IMR-90 (cell line): ENCODE results near the gene FGD3. TPM values are rescaled to one million over a fixed set of nuclear protein-coding genes. Genes with fewer than 3 reads are reported as not detected.

Experiments used
- ATAC-seq: fragments of 200-7000 bp; cut with Tn5 transposase; 2 replicates; pipeline ENCODE4 v1.9.1; 2020; ENCODE audit warnings: low read depth, mild to moderate bottlenecking, moderate library complexity
- BruUV-seq: library from RNA; stranded (reverse); fragments of 400-500 nt; replicated peaks from 2 replicates; lab custom pipeline; 2021; lab: Mats Ljungman, UMichigan
- CTCF ChIA-PET: fragments of 300-600 bp; formaldehyde crosslinking; extraction: SDS; loops from one replicate; lab custom pipeline; 2021; ENCODE audit warnings: antibody characterized with exemption; lab: Yijun Ruan, JAX
- POLR2A ChIA-PET: fragments of 300-600 bp; sonication (Branson Sonifier 250); formaldehyde crosslinking; loops from one replicate; lab custom pipeline; 2022; ENCODE audit warnings: antibody characterized with exemption; ENCODE audit not compliant: unreplicated experiment; lab: Charles Lee
- DNase-seq: peaks from one replicate; pipeline ENCODE4 v3.0.0; 2013
- H2AFZ ChIP-seq: replicated peaks from 2 replicates; pipeline ENCODE3; 2013; ENCODE audit warnings: low read length, mild to moderate bottlenecking; ENCODE audit not compliant: poor library complexity
- H2AK5ac ChIP-seq: 2 replicates; pipeline ENCODE4 v1.6.1; 2013; ENCODE audit warnings: low read depth, low read length, inconsistent platforms
- H2AK9ac ChIP-seq: replicated peaks from 2 replicates; pipeline ENCODE3; 2013; ENCODE audit warnings: mild to moderate bottlenecking, low read depth, low read length, moderate library complexity; ENCODE audit not compliant: poor library complexity
- H2BK120ac ChIP-seq: 2 replicates; pipeline ENCODE4 v1.6.1; 2013; ENCODE audit warnings: low read depth, low read length, inconsistent platforms
- H2BK15ac ChIP-seq: 3 replicates; pipeline ENCODE4 v1.6.1; 2013; ENCODE audit warnings: low read depth, low read length, inconsistent platforms
- H2BK20ac ChIP-seq: 2 replicates; pipeline ENCODE4 v1.6.1; 2013; ENCODE audit warnings: low read depth, mild to moderate bottlenecking, inconsistent platforms, low read length, moderate library complexity
- H2BK5ac ChIP-seq: 2 replicates; pipeline ENCODE4 v1.6.1; 2013; ENCODE audit warnings: mild to moderate bottlenecking, low read depth, low read length, inconsistent platforms; ENCODE audit not compliant: poor library complexity, severe bottlenecking
- H3K14ac ChIP-seq: replicated peaks from 2 replicates; pipeline ENCODE4 v1.6.1; 2013; ENCODE audit warnings: low read depth, low read length, inconsistent platforms
- H3K18ac ChIP-seq: 2 replicates; pipeline ENCODE4 v1.6.1; 2013; ENCODE audit warnings: low read depth, low read length, control low read depth
- H3K23ac ChIP-seq: 2 replicates; pipeline ENCODE4 v1.6.1; 2013; ENCODE audit warnings: low read depth, low read length, inconsistent platforms
- H3K27ac ChIP-seq: 2 replicates; pipeline ENCODE4 v1.5.1; 2013; ENCODE audit warnings: mild to moderate bottlenecking, control low read depth, low read length; ENCODE audit not compliant: insufficient read depth
- H3K27me3 ChIP-seq: 2 replicates; pipeline ENCODE4 v1.6.1; 2013; ENCODE audit warnings: low read length; ENCODE audit not compliant: control insufficient read depth, insufficient read depth
- H3K36me3 ChIP-seq: 2 replicates; pipeline ENCODE4 v1.6.1; 2013; ENCODE audit warnings: low read length, mixed read lengths; ENCODE audit not compliant: control insufficient read depth, insufficient read depth
- H3K4ac ChIP-seq: 2 replicates; pipeline ENCODE4 v1.6.1; 2013; ENCODE audit warnings: low read depth, low read length, inconsistent platforms
- H3K4me1 ChIP-seq: 2 replicates; pipeline ENCODE4 v1.6.1; 2013; ENCODE audit warnings: low read length, mixed read lengths; ENCODE audit not compliant: control insufficient read depth, insufficient read depth
- H3K4me2 ChIP-seq: 2 replicates; pipeline ENCODE4 v1.6.1; 2013; ENCODE audit warnings: low read depth, mild to moderate bottlenecking, control low read depth, low read length, moderate library complexity
- H3K4me3 ChIP-seq: 2 replicates; pipeline ENCODE4 v1.5.1; 2013; ENCODE audit warnings: low read depth, mild to moderate bottlenecking, control low read depth, low read length, moderate library complexity; ENCODE audit not compliant: insufficient read depth
- H3K56ac ChIP-seq: 2 replicates; pipeline ENCODE4 v1.6.1; 2013; ENCODE audit warnings: low read length, inconsistent platforms; ENCODE audit not compliant: insufficient read depth; ENCODE audit errors: extremely low read depth
- H3K79me1 ChIP-seq, 2 experiments: 2 replicates each; pipeline ENCODE4 v1.6.1; 2013; ENCODE audit warnings: low read length in 2 of 2, inconsistent platforms in 1 of 2, low read depth in 1 of 2
- H3K9ac ChIP-seq: 2 replicates; pipeline ENCODE4 v1.6.1; 2013; ENCODE audit warnings: low read depth, low read length, control low read depth
- H3K9me1 ChIP-seq: 2 replicates; pipeline ENCODE4 v1.6.1; 2013; ENCODE audit warnings: low read length, inconsistent platforms; ENCODE audit not compliant: insufficient read depth
- H3K9me3 ChIP-seq: 2 replicates; pipeline ENCODE4 v1.6.1; 2013; ENCODE audit warnings: low read length; ENCODE audit not compliant: control insufficient read depth, insufficient read depth
- H4K20me1 ChIP-seq: 2 replicates; pipeline ENCODE4 v1.6.1; 2013; ENCODE audit warnings: low read length, inconsistent platforms; ENCODE audit not compliant: insufficient read depth
- H4K5ac ChIP-seq: 2 replicates; pipeline ENCODE4 v1.6.1; 2013; ENCODE audit warnings: mild to moderate bottlenecking, low read depth, low read length, control low read depth
- H4K8ac ChIP-seq, 2 experiments: 2 replicates each; pipeline ENCODE4 v1.6.1; 2013; ENCODE audit warnings: low read depth in 2 of 2, low read length in 2 of 2, control low read depth in 1 of 2, inconsistent platforms in 1 of 2
- H4K91ac ChIP-seq: 2 replicates; pipeline ENCODE4 v1.6.1; 2013; ENCODE audit warnings: low read depth, low read length, inconsistent platforms; ENCODE audit not compliant: insufficient read depth
- BHLHE40 ChIP-seq: fragments of 150-350 bp; IDR thresholded peaks from 2 replicates; pipeline ENCODE4 v1.6.1; 2016; ENCODE audit warnings: mild to moderate bottlenecking, low read depth, low read length
- ELK1 ChIP-seq: fragments of 150-350 bp; IDR thresholded peaks from 2 replicates; pipeline ENCODE4 v1.6.1; 2016; ENCODE audit warnings: low read depth, mild to moderate bottlenecking, low read length, moderate library complexity, borderline replicate concordance
- FOS ChIP-seq: fragments of 150-350 bp; IDR thresholded peaks from 2 replicates; pipeline ENCODE4 v1.6.1; 2016; ENCODE audit warnings: low read depth, low read length
- NFE2L2 ChIP-seq: fragments of 150-350 bp; IDR thresholded peaks from 2 replicates; pipeline ENCODE4 v1.6.1; 2016; ENCODE audit warnings: low read depth, mild to moderate bottlenecking, low read length
- RAD21 ChIP-seq: IDR thresholded peaks from 2 replicates; pipeline ENCODE4 v1.6.1; 2012; ENCODE audit warnings: low read length, improper control_type of control experiment
- RCOR1 ChIP-seq: IDR thresholded peaks from 2 replicates; pipeline ENCODE4 v1.6.1; 2012; ENCODE audit warnings: mild to moderate bottlenecking, low read length, improper control_type of control experiment; ENCODE audit not compliant: insufficient replicate concordance
- RFX5 ChIP-seq: IDR thresholded peaks from 2 replicates; pipeline ENCODE4 v1.8.0; 2012; ENCODE audit warnings: low read depth, mild to moderate bottlenecking, low read length, moderate library complexity
- SMC3 ChIP-seq: fragments of 150-350 bp; IDR thresholded peaks from 2 replicates; pipeline ENCODE4 v1.6.1; 2016; ENCODE audit warnings: low read depth, mild to moderate bottlenecking, antibody characterized with exemption, low read length, moderate library complexity
- WGBS, 2 experiments: methylation state at CpG; one replicate each; pipeline versions ENCODE4 v1.1.5 to v1.1.7; 2013; ENCODE audit warnings: missing lambda C conversion rate in 2 of 2; ENCODE audit not compliant: insufficient read length in 1 of 2; ENCODE audit errors: extremely low coverage in 2 of 2; 5-methylcytosine and 5-hydroxymethylcytosine counted together
- dilution Hi-C: fragments of 300-500 bp; cut with HindIII; formaldehyde crosslinking; loops from one replicate; pipeline ENCODE4 v1.14.3; 2018; ENCODE audit warnings: low sequenced_read_pairs; ENCODE audit not compliant: unreplicated experiment
- in situ Hi-C: fragments of 300-500 bp; cut with MboI; formaldehyde crosslinking; loops from 3 replicates; pipeline ENCODE4 v1.14.3; 2019; ENCODE audit warnings: low sequenced_read_pairs, inconsistent platforms, mixed read lengths
- intact Hi-C: fragments of 100-400 bp; cut with micrococcal nuclease; formaldehyde crosslinking; loops from 2 replicates; pipeline ENCODE4 v1.10.0; 2022
- polyA plus RNA-seq, 3 experiments: library from polyadenylated mRNA; depleted of rRNA; stranded (reverse); fragments of >200 nt; gene quantifications; 2 replicates each; pipeline ENCODE4 v1.2.3, GENCODE V29; 2012; ENCODE audit warnings: low replicate concordance in 1 of 3
- total RNA-seq: library from RNA; depleted of rRNA; stranded (reverse); fragments of >200 nt; gene quantifications from 2 replicates; pipeline ENCODE4 v1.2.3, GENCODE V29; 2012
- TF ChIP-seq, protein P1 (sequence below): conservative IDR thresholded peaks from 2 replicates; pipeline ENCODE4 v1.5.1; 2012; ENCODE audit warnings: mild to moderate bottlenecking, low read depth, low read length, improper control_type of control experiment
- TF ChIP-seq, protein P2 (sequence below): fragments of 150-350 bp; IDR thresholded peaks from 2 replicates; pipeline ENCODE4 v1.6.1; 2017; ENCODE audit warnings: mild to moderate bottlenecking, antibody characterized with exemption, low read length, low read depth

FGD3 gene
- total and polyA plus RNA-seq, 2 of the 4 experiments (the other 2 are of a cell fraction), result not detected

DNA sequence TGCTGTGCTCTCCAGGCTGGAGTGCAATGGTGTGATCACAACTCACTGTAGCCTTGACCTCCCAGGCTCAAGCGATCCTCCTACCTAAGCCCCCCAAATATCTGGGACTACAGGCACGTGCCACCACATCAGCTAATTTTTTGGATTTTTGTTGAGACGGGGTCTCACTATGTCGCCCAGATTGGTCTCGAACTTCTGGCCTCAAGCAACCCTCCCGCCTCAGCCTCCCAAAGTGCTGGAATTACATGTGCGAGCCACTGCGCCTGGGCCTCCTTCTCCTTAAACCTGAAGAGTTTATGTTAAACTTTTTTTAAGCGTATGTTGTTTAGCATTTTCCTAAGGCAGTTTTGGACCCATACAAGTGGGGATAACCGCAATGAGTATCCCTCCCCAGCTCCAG, 80.4 kb downstream of the FGD3 start:
- H3K9ac ChIP-seq, result no peak overlapping the region
- H2BK120ac ChIP-seq, result no peak overlapping the region
- no peak overlapping the region for H2BK15ac ChIP-seq
- ATAC-seq, result no peak
- no peak overlapping the region for H3K4me3 ChIP-seq
- intact Hi-C loops, result no loop called here
- no peaks in the 10 kb centered on the region for H3K36me3 ChIP-seq
- H4K8ac ChIP-seq, result no peak overlapping the region
- H3K18ac ChIP-seq, result no peak overlapping the region
- ChIA-PET POLR2A (no interaction called here), CTCF (interaction anchor here (0.7 kb wide), 1 partner anchor 9 kb away, joined by 3 read pairs; no protein-coding TSS in a partner anchor)
- H2BK5ac ChIP-seq, result no peak overlapping the region
- no peak overlapping the region for H2AK5ac ChIP-seq
- H3K79me1 ChIP-seq, result no peaks in the 10 kb centered on the region
- no peak overlapping the region for H3K27ac ChIP-seq
- H4K20me1 ChIP-seq, result no peaks in the 10 kb centered on the region
- no peak overlapping the region for H3K14ac ChIP-seq
- H2AFZ ChIP-seq, result no peak overlapping the region
- no peak overlapping the region for H2AK9ac ChIP-seq
- H3K4me2 ChIP-seq, result no peak overlapping the region
- no peaks in the 10 kb centered on the region for H3K4me1 ChIP-seq
- in situ Hi-C loops, result no loop called here
- no peak overlapping the region for H3K23ac ChIP-seq
- BruUV-seq, result no TSS peak
- H3K4ac ChIP-seq, result no peak overlapping the region
- H3K9me1 ChIP-seq, result no peaks in the 10 kb centered on the region
- DNase-seq, result no peak
- H4K5ac ChIP-seq, result no peak overlapping the region
- H2BK20ac ChIP-seq, result no peak overlapping the region
- H4K91ac ChIP-seq, result no peak overlapping the region
- peaks cover 13% of the 10 kb centered on the region for H3K27me3 ChIP-seq
- H3K9me3 ChIP-seq, result no peaks in the 10 kb centered on the region
- dilution Hi-C loops, result no loop called here
- H3K56ac ChIP-seq, result no peak overlapping the region
- WGBS, 2 experiments, result 65% methylated on average over 3 of the region's 10 CpGs; no CpG with 5 or more reads in 1 of the 2 experiments
- TF ChIP-seq, protein P1, sequence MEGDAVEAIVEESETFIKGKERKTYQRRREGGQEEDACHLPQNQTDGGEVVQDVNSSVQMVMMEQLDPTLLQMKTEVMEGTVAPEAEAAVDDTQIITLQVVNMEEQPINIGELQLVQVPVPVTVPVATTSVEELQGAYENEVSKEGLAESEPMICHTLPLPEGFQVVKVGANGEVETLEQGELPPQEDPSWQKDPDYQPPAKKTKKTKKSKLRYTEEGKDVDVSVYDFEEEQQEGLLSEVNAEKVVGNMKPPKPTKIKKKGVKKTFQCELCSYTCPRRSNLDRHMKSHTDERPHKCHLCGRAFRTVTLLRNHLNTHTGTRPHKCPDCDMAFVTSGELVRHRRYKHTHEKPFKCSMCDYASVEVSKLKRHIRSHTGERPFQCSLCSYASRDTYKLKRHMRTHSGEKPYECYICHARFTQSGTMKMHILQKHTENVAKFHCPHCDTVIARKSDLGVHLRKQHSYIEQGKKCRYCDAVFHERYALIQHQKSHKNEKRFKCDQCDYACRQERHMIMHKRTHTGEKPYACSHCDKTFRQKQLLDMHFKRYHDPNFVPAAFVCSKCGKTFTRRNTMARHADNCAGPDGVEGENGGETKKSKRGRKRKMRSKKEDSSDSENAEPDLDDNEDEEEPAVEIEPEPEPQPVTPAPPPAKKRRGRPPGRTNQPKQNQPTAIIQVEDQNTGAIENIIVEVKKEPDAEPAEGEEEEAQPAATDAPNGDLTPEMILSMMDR, result no peak
- no peak for TF ChIP-seq FOS
- TF ChIP-seq BHLHE40, result no peak
- TF ChIP-seq SMC3, result no peak
- TF ChIP-seq, protein P2, sequence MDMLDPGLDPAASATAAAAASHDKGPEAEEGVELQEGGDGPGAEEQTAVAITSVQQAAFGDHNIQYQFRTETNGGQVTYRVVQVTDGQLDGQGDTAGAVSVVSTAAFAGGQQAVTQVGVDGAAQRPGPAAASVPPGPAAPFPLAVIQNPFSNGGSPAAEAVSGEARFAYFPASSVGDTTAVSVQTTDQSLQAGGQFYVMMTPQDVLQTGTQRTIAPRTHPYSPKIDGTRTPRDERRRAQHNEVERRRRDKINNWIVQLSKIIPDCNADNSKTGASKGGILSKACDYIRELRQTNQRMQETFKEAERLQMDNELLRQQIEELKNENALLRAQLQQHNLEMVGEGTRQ, result no peak
- TF ChIP-seq RFX5, result no peak
- no peak for TF ChIP-seq RAD21
- no peak for TF ChIP-seq RCOR1
- TF ChIP-seq NFE2L2, result no peak
- TF ChIP-seq ELK1, result no peak
